ENCODE data around the gene KRTAP5-9.
"Not testable (repeated sequence)": the region's sequence is repeated elsewhere in the genome, so short reads cannot be mapped to it uniquely, and the experiment has no call there.

Gene KRTAP5-9

GRCh38 chr11:71563406-71563805 is 15.2 kb downstream of the KRTAP5-9 start:
- no peak for DNase-seq (ENCODE audit: low read depth)

- DNase-seq (ENCODE audit: low read depth), result no peak
Measured at GRCh38 chr11:71564430-71564829, 16.2 kb downstream of the KRTAP5-9 start.

GRCh38 chr11:71565263-71565662 is 17.0 kb downstream of the KRTAP5-9 start, which contains the start of gene KRTAP5-10:
Gene KRTAP5-10 (plus strand): TSS chr11:71565563. CDS start chr11:71565588, 25 bp downstream.
- DNase-seq (ENCODE audit: low read depth), result no peak

GRCh38 chr11:71566081-71566620 is 17.9 kb downstream of the KRTAP5-9 start:
- no peak for DNase-seq (ENCODE audit: low read depth)

- not testable (repeated sequence) for DNase-seq (ENCODE audit: low read depth)
Measured at GRCh38 chr11:71566626-71567599, 18.7 kb downstream of the KRTAP5-9 start.

GRCh38 chr11:71567633-71568032 is 19.4 kb downstream of the KRTAP5-9 start:
- DNase-seq (ENCODE audit: low read depth), result not testable (repeated sequence)

- DNase-seq (ENCODE audit: low read depth), result no peak
Measured at GRCh38 chr11:71568704-71569349, 20.6 kb downstream of the KRTAP5-9 start.

- DNase-seq (ENCODE audit: low read depth), result not testable (repeated sequence)
Measured at GRCh38 chr11:71571101-71571850, 23.1 kb downstream of the KRTAP5-9 start.

- DNase-seq (ENCODE audit: low read depth), result no peak
Measured at GRCh38 chr11:71572811-71573210, 24.6 kb downstream of the KRTAP5-9 start.

GRCh38 chr11:71574418-71574817 is 26.2 kb downstream of the KRTAP5-9 start:
- no peak for DNase-seq (ENCODE audit: low read depth)

- no peak for DNase-seq (ENCODE audit: low read depth)
Measured at GRCh38 chr11:71575723-71576424, 27.7 kb downstream of the KRTAP5-9 start.

GRCh38 chr11:71576688-71577465 is 28.7 kb downstream of the KRTAP5-9 start:
- not testable (repeated sequence) for DNase-seq (ENCODE audit: low read depth)

- DNase-seq (ENCODE audit: low read depth), result no peak
Measured at GRCh38 chr11:71577469-71578004, 29.3 kb downstream of the KRTAP5-9 start.

GRCh38 chr11:71579513-71579912 is 31.3 kb downstream of the KRTAP5-9 start:
- not testable (repeated sequence) for DNase-seq (ENCODE audit: low read depth)

- DNase-seq (ENCODE audit: low read depth), result peak; percentile 6
Measured at GRCh38 chr11:71580057-71581003, 32.1 kb downstream of the KRTAP5-9 start.

GRCh38 chr11:71581826-71582225 is 33.6 kb downstream of the KRTAP5-9 start:
- DNase-seq (ENCODE audit: low read depth), result no peak

GRCh38 chr11:71582309-71582895 is 34.2 kb downstream of the KRTAP5-9 start, which contains the start of gene KRTAP5-11:
Gene KRTAP5-11 (minus strand): TSS chr11:71582875. CDS start chr11:71582837, 38 bp downstream.
- no peak for DNase-seq (ENCODE audit: low read depth)

- not testable (repeated sequence) for DNase-seq (ENCODE audit: low read depth)
Measured at GRCh38 chr11:71582969-71583368, 34.7 kb downstream of the KRTAP5-9 start.

Measured in stimulated activated CD4-positive, alpha-beta T cell treated with anti-CD3 and anti-CD28 coated beads, Interleukin-2, amount 100 ng/mL, for 4 hours (primary cell).